Stimulated activated CD8-positive, alpha-beta memory T cell treated with anti-CD3 and anti-CD28 coated beads, Interleukin-15, amount 100 ng/mL, for 1 hour (primary cell): ENCODE measurements around the gene CNKSR2.

Source experiments
- DNase-seq: peaks from one replicate; pipeline ENCODE4 v3.0.0-alpha.2; 2020; ENCODE audit warnings: low read depth

The CNKSR2 gene

DNA sequence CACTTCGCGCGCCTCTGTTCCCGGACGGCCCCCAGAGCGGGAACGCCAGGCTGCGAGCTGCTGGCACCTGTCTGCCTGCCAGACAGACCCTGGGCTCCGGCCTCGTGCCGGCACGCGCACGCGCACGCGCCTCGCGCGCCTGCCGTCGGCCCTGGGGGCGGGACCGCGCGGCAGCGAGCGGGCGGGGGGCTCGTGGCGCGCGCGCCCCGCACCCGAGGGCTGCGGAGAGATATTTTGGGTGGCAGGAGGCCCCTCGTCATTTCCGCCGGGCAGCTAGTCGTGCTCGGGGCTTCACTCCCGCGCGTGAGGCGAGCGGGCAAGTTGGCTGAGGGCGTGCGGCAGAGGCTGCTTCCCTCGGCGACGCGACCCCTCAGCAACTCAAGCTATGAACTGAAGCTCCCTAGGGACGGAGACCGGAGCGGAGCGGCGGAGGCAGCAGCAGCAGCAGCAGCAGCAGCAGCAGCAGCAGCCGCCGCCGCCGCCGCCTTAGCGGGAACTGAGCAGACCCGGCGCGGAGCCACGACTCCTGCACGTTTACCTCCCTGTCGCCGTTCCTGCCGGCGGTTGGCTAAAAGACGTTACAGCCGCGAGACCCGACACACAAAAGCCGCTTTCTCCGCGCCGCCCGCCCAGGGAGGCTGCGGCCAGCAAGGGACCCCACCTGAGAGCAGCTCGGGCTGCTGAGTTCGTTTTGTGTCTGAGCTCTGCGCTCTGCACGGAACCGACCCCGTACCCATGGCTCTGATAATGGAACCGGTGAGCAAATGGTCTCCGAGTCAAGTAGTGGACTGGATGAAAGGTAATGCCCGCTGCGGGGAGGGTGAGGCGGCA lies at the start of gene CNKSR2:
CNKSR2 (plus strand) TSS at position 256 of the 831 bp plus-strand sequence; CDS start at position 736, 480 bp downstream.
- DNase-seq = peak; percentile 27

- DNase-seq = no peak
Measured at GRCh38 chrX:21354725-21355124, 19.5 kb upstream of the CNKSR2 start.

DNA sequence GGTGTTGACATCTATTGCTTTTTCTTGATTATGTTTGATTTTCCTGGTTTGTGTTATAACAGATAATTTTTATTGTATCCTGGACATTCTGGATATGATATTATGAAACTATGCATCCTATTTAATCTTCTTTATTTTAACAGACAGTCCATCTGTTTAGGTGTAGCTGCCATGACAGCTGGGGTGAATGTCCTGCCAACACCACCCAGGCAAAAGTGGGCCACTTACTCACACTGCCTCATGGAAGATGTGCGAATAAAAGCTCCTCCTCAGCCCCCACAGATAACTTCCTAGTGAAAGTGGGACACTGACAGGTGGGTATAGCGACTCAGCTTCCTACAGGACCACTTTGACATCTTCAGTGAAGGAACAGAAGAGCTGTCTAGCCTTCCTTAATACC lies 18.4 kb upstream of the CNKSR2 start:
- DNase-seq = no peak

- no peak for DNase-seq
Measured at GRCh38 chrX:21369613-21370012, 4.6 kb upstream of the CNKSR2 start.

- no peak for DNase-seq
Measured at GRCh38 chrX:21373001-21373400, 1.2 kb upstream of the CNKSR2 start.

DNA sequence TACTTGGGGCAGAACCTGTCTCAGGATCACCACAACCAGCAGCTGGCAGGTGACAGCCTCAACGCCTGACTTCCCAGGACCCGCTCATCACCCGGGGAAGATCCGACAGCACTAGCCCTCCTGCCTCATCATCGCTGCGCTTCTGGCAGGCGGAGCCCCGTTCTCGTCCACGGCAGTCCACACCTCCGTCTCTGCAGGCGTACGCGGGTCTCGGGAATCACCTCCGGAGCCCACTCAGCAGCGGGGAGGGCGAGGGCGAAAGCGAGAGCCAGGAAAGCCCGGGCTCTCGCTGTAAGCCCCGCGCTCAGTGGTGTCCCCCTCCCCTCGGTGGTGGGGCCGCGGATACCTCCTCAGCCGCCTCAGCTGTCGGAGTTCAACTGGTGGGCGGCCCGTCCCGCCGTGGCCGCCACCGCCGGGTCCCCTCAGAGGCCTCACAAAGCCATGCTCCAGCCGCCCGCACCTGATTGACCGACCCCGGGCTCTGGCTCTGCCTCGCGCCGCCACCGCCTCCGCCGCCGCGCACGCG lies 518 bp upstream of the CNKSR2 start:
- DNase-seq = no peak

GRCh38 chrX:21374994-21375707 lies 933 bp downstream of the CNKSR2 start:
- DNase-seq = no peak

DNA sequence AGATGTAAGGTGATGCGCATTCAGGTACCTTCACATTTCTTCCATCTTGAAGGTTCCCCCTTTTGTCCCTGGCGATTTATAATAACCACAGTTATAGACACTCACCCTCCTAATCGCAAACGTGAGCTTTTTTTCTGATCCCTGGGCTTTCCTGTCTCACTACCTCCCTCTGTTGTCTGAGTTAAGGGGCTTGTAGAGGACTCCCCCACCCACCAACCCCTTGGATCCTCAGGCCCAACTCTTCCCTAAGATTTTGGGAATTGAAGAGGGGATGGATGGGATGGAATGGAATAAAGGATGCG lies 1.4 kb downstream of the CNKSR2 start:
- no peak for DNase-seq

GRCh38 chrX:21376636-21377035 lies 2.4 kb downstream of the CNKSR2 start:
- no peak for DNase-seq

GRCh38 chrX:21379991-21380390 lies 5.8 kb downstream of the CNKSR2 start:
- no peak for DNase-seq

DNA sequence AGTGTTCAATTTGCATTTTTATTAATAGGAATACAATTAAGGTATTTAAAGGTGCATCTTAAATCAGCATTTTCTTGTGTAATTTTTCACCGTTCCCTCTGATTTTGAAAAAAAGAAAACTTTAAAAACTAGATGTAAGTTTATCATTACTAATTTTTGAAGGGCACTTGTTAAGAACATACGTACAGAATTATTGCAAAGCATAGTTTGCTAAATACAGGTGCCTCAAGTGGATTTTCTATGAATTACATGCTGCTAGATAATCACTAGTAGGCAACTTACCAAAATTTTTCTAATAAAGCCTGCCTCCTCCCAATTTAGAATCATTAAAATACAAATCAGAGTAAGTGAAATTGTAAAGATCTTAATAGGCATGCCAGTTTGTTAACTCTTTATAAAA lies 8.5 kb downstream of the CNKSR2 start:
- no peak for DNase-seq

DNA sequence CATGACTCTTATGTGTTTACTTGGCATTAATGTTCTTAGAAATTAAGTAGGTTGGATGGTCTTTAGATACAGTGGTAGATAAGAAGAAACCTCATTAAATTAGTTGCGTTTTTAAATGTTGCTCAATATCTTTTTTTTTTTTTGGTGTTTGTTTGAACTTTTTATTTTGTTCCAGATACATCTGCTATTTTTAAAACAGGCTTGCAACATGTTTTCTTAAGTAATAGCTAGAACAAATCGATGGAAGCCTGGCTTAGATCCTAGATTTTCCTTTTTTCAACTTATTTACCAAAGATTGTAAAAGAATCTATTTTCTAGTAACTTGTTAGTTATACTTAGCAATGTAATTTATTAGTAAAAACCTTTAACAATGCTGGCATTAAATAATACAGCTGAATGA lies 9.3 kb downstream of the CNKSR2 start:
- DNase-seq = no peak

DNA sequence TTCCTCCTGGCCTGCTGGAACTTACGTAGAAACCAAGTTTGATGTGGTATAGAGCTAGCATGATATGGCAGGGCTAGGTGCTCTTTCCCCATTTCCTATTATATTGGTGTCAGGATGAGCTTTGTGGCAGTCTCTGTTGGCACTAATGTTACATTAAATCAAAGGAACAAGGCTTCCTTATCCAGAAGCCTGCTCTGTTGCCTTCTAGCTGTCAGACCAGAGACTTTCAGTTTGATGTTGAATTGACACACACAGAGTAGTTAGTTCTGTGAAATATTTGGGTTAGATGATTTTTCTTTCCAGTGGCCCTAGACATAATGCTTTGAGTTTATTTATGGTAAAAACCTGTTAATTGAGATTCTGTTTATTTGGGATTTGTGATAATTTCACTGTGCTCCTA lies 10.0 kb downstream of the CNKSR2 start:
- DNase-seq = no peak

- no peak for DNase-seq
Measured at GRCh38 chrX:21394792-21395191, 20.6 kb downstream of the CNKSR2 start.

GRCh38 chrX:21398426-21398825 lies 24.2 kb downstream of the CNKSR2 start:
- no peak for DNase-seq

DNA sequence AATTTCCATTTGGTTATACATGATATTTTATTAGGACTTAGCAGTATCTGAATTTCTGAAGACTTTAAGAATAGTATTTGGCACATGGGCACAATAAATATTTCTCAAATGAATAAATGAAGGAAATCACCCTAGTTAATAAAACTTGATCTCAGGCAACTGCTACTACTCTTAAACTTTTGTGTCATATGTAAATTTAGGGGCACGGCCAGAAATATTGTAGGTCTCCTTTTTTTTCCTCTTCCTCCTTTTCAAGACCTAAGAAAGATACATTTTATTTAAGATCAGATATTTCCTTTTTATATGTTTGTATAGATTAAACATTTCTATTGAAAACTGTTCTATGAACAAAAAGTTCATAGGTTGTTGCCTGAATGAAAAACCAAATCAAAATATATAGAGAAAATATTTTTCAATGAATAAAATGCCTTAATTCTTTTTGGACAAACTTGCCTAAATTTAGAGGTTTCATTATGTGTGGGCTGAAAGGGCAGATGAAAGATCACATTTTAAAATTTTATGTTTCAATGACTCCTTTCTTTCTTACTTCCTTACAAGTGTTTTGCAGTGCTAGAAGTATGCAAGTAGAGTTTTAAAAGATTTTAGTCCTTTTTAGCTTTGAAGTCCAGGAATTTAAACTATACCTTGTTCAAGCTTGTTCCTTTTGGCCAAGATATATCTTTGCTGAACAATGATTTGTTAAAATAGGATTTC lies 26.3 kb downstream of the CNKSR2 start:
- no peak for DNase-seq

DNA sequence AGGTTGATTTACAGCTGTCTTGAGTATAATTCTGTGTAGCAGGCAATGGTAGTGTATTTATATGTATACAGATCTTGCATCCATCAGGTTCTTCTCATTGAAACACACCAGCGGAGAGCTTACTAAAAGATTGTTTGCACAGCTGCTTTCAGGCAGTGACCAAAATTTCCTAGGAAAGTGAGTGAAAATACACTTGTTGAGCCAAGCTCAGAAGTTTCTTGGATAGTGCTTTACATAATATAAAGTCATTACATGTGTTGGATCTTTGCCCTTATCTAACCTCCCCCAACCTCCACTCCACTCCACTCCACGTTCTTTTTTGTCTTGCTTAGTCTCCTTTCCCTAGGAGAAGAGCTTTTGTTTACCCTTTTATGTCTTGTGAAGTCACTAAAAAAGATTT lies 34.1 kb downstream of the CNKSR2 start:
- DNase-seq = no peak

DNA sequence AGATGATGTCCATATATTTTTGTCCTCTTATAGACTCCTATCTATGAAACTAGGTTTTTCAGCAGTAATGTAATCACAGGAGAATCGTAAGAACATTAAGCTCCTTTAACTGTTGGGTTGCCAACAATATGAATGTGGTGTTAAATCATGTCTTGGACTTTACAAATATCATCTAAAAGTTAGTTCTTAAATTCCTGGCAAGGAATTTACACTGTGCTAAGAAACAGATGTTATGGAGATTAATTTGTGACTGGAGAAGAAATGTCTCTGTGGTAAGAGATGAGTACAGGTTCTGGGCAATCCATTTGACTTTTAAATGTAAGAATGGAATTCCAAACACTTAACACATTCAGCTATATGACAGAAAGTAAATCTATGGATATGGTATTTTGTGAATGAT lies 34.6 kb downstream of the CNKSR2 start:
- no peak for DNase-seq

DNA sequence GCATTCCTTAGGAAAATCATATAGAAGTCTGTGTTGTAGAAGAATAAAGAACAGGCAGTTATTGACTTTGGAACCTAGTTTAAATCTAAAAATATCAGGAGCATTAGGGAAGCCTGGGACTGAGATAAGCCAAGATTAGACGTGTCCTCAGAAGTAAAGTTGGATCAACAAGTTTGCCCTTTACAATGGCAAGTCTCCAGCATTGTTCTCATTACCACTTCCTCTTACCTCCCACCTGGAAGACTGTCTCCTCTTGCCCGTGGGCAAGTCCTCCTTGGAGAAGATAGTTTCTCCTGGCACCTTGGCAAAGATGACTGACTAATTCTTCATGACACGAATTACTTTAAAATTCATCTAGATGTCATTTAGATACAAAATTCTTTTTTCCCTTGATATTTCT lies 37.8 kb downstream of the CNKSR2 start:
- no peak for DNase-seq

GRCh38 chrX:21412883-21413282 lies 38.7 kb downstream of the CNKSR2 start:
- no peak for DNase-seq

DNA sequence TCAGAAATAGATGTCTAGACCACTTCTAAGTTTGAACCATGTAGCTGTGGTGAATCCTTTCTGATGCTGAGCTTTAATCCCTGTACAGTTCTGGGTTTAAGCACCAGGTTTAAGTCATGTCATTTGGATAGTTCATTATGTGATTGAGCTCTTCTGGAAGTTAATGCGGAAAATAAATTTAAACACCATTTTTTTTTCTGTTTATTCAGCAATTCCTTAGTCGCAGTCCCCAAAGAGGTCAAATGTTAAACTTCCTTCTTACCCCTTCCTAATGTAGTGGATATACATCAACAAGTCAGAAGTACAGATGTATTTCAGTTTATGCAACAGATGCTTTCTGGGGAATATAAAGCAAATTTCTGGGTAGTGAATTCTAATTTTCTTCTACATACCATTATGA lies 52.9 kb downstream of the CNKSR2 start:
- DNase-seq = no peak

DNA sequence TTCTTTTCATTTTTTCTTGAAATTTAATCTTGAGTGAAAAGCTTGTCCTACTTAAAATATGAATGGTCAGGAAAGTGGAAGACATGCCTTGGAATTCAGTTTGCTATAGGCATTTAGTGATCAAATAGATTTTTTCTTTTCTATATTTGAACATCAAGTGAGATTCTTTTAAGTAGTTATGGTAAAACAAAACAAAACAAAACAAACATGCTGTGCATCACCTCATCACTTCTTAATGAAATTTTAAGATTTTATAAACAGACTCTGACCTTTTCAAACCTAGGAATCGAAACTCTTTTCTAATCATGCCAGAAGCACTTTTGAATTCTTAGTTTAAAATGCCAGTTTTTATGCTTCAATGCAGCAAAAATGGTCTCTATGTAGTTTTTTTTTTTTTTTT lies 62.8 kb downstream of the CNKSR2 start:
- DNase-seq = no peak

- no peak for DNase-seq
Measured at GRCh38 chrX:21438792-21439191, 64.6 kb downstream of the CNKSR2 start.
